Articular chondrocyte of knee joint (primary cell): ENCODE results near the gene TRIM58. TPM values are rescaled to one million over a fixed set of nuclear protein-coding genes. Genes with fewer than 3 reads are reported as not detected.

Source experiments
- total RNA-seq: library from RNA; depleted of rRNA; stranded (reverse); fragments of >200 nt; gene quantifications from 2 replicates; pipeline ENCODE4 v1.2.3, GENCODE V29; 2012

Gene TRIM58, protein sequence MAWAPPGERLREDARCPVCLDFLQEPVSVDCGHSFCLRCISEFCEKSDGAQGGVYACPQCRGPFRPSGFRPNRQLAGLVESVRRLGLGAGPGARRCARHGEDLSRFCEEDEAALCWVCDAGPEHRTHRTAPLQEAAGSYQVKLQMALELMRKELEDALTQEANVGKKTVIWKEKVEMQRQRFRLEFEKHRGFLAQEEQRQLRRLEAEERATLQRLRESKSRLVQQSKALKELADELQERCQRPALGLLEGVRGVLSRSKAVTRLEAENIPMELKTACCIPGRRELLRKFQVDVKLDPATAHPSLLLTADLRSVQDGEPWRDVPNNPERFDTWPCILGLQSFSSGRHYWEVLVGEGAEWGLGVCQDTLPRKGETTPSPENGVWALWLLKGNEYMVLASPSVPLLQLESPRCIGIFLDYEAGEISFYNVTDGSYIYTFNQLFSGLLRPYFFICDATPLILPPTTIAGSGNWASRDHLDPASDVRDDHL
- 0.43 and 0.65 TPM in 2 replicates for total RNA-seq

DNA sequence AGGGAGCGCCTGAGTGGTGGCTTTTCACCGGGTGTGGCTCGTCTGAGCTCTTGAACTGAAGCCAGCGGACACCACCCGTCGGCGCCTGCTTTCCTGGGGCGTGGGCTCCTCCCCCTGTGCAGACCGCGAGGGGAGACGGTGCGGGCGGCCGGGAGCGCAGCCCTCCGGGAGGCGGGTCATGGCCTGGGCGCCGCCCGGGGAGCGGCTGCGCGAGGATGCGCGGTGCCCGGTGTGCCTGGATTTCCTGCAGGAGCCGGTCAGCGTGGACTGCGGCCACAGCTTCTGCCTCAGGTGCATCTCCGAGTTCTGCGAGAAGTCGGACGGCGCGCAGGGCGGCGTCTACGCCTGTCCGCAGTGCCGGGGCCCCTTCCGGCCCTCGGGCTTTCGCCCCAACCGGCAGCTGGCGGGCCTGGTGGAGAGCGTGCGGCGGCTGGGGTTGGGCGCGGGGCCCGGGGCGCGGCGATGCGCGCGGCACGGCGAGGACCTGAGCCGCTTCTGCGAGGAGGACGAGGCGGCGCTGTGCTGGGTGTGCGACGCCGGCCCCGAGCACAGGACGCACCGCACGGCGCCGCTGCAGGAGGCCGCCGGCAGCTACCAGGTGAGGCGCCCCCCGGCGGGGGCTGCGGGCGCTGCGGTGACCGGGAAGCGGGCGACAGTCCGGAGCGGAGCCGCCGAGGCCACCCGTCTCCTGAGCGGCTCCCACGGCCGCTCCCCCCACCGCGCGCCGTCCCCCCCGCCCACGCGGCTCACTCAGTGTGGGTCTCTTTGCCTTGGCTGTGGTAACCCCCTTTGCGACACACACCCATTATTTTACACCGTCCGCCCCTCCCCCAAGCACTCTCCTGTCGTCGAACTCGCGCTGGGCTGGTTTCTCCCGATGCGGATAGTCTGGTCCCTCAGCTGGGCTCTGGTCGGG is at the start of gene TRIM58:
TRIM58 (plus strand) TSS at position 119 of the 916 bp plus-strand sequence; CDS start at position 179, 60 bp downstream.

DNA sequence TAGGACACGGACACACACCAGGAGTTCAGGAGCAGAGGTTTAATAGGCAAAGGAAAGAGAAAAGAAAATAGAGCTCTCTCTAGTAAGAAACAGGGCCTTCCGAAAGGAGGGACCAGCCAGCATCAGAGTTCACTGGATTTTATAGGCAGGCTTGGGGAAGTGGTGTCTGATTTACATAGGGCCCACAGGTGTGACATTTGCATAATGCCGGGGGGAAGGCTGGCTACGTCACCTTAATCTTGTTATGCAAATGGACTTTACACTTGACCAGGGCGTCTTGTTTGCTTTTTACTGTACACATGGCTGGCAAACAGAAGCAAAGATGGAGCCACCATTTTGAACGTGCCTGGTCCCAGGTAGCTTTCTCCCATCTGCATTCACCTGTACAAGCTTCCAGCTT is 33.0 kb upstream of the TRIM58 start, which contains the start of gene OR14A16:
OR14A16 (minus strand) TSS at position 97 of the 400 bp plus-strand sequence. CDS start 8,390 bp downstream, outside the sequence.

DNA sequence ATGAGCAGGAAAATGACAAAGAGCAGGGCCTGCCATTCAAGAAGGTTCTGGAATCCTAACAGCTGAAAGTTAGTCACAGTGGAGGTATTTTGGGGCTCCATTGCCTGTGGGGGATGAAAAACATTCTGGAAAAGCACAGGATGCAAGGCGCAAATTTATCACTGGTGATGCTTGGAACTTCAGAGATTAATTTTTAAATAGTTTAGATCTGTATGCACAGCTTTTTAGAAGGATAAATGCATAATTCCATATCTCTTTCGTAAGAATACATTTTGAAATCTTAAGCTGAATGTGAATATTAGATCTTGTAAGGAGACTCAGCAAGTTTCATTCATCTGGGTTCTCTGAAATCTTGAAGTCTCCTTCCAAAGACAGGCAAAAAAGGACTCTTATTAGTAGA is 15.2 kb upstream of the TRIM58 start, which contains the start of gene OR11L1:
OR11L1 (minus strand) TSS at position 101 of the 400 bp plus-strand sequence; CDS start at position 101, 0 bp downstream.

DNA sequence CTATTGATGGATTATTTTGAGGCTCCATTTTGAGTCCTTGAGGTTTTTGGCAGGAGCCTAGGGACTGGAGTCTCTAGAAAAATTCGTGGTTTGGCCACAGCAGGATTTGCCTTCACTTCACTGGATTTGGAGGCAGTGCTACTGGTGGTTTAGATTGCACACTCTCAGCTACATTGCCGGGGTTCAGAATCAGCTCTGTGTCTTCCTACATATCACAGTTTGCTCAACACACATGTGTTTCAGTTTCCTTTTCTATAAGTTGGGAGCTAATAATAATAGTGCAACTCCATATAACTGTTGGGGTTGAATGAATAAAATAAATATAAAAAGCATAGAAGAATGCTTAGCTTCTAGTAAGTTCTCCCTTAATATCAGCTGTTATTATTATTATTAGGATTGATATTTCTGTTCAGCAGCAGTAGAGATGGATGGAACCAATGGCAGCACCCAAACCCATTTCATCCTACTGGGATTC is 38.2 kb downstream of the TRIM58 start, which contains the start of gene OR2W3:
OR2W3 (plus strand) TSS at position 425 of the 475 bp plus-strand sequence; CDS start at position 425, 0 bp downstream.

DNA sequence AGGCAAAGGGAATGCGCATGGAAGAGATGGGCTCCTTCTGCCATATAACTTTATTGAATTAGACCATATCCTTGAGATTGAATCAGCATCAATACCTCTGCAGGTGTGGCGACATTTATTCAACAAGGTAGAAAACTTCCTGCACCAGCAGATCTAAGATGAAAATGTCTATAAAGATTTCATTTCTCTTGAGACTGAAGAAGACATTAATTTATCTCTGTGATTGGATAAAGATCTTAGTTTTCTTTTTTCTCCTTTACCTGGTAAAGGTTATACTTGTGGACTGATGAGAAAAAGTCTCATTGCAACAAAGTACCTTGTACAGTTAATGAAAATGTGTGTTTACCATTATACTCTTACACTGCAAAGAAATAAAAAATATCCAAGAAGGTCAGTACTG is 63.0 kb downstream of the TRIM58 start, which contains the start of gene OR2T8:
OR2T8 (plus strand) TSS at position 301 of the 400 bp plus-strand sequence. CDS start 766 bp downstream, outside the sequence.

DNA sequence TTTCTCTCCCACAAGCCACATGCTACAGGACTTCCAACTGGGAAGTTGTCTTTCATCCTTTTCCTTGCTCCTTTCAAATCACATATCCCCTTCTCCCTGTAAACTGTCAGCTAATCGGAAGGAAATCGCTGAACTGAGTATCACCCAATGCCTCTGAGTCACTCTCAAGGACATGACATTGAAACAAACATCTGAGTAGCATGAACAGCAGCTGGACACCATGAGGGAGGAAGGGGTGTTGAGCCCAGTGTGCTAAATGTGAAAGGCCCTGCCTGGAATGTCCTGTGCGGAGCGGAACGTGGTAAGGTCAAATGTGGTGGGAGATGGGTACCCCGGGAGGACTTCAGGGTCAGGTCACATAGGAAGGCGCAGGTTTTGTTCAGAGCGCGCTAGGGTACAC is 67.9 kb downstream of the TRIM58 start, which contains the start of gene OR2AJ1:
OR2AJ1 (plus strand) TSS at position 22 of the 400 bp plus-strand sequence. CDS start 8,880 bp downstream, outside the sequence.

Other genes with a start within 250 kb of the TRIM58 start
- gene OR13G1, start 177.4 kb upstream of the TRIM58 start, total RNA-seq = not detected in 2 replicates
- not detected in 2 replicates for gene OR6F1, start 140.5 kb upstream of the TRIM58 start, total RNA-seq
- not detected in 2 replicates for gene OR14K1, start 118.6 kb upstream of the TRIM58 start, total RNA-seq
- not detected in 2 replicates for gene OR14A2, start 109.0 kb upstream of the TRIM58 start, total RNA-seq
- gene OR1C1, start 96.6 kb upstream of the TRIM58 start, total RNA-seq = not detected in 2 replicates
- not detected in 2 replicates for gene OR14A16, start 33.1 kb upstream of the TRIM58 start, total RNA-seq
- gene OR11L1, start 15.3 kb upstream of the TRIM58 start, total RNA-seq = not detected in 2 replicates
- 0.11 and 0.39 TPM in 2 replicates for gene OR2W3, start 38.4 kb downstream of the TRIM58 start, total RNA-seq
- not detected in 2 replicates for gene OR2T8, start 63.1 kb downstream of the TRIM58 start, total RNA-seq
- gene OR2AJ1, start 67.7 kb downstream of the TRIM58 start, total RNA-seq = not detected in 2 replicates
- gene OR2L8, start 91.7 kb downstream of the TRIM58 start, total RNA-seq = not detected in 2 replicates
- gene OR2AK2, start 108.0 kb downstream of the TRIM58 start, total RNA-seq = not detected in 2 replicates
- 0.13 TPM in 1 of 2 replicates, not detected in the other for gene OR2L5, start 156.5 kb downstream of the TRIM58 start, total RNA-seq
- gene OR2L2, start 172.9 kb downstream of the TRIM58 start, total RNA-seq = under 0.01 TPM in 2 replicates
- gene OR2L3, start 189.6 kb downstream of the TRIM58 start, total RNA-seq = not detected in 2 replicates
- not detected in 2 replicates for gene OR2L13, start 238.0 kb downstream of the TRIM58 start, total RNA-seq